H9 (cell line): ENCODE data around the gene TACC2. TPM values are rescaled to one million over a fixed set of nuclear protein-coding genes. Genes with fewer than 3 reads are reported as not detected.

ENCODE experiments used
- DNase-seq: peaks from one replicate; pipeline ENCODE4 v3.0.0-alpha.2; 2017
- H2AFZ ChIP-seq: one replicate; pipeline ENCODE4 v1.6.1; 2013; ENCODE audit warnings: mild to moderate bottlenecking, low read length, control low read depth, moderate library complexity
- H2AK5ac ChIP-seq: 2 replicates; pipeline ENCODE4 v1.6.1; 2013; ENCODE audit warnings: low read length, control low read depth, mixed read lengths; ENCODE audit not compliant: insufficient read length
- H2BK120ac ChIP-seq: one replicate; pipeline ENCODE4 v1.6.1; 2013; ENCODE audit warnings: low read depth, mild to moderate bottlenecking, low read length, control low read depth, inconsistent platforms; ENCODE audit not compliant: poor library complexity, severe bottlenecking
- H2BK12ac ChIP-seq: 2 replicates; pipeline ENCODE4 v1.6.1; 2013; ENCODE audit warnings: low read length, control low read depth, mixed read lengths, low read depth; ENCODE audit not compliant: insufficient read length
- H2BK15ac ChIP-seq: 2 replicates; pipeline ENCODE4 v1.6.1; 2013; ENCODE audit warnings: low read depth, low read length, control low read depth
- H2BK20ac ChIP-seq: one replicate; pipeline ENCODE4 v1.6.1; 2013; ENCODE audit warnings: low read depth, mild to moderate bottlenecking, low read length, control low read depth, inconsistent platforms; ENCODE audit not compliant: poor library complexity, severe bottlenecking
- H2BK5ac ChIP-seq: 2 replicates; pipeline ENCODE4 v1.6.1; 2013; ENCODE audit warnings: low read length, control low read depth, mixed read lengths; ENCODE audit not compliant: insufficient read length
- H3K14ac ChIP-seq: 2 replicates; pipeline ENCODE4 v1.6.1; 2013; ENCODE audit warnings: low read length, control low read depth; ENCODE audit not compliant: insufficient read depth
- H3K18ac ChIP-seq: 2 replicates; pipeline ENCODE4 v1.6.1; 2013; ENCODE audit warnings: low read depth, mild to moderate bottlenecking, mixed read lengths, low read length, control low read depth; ENCODE audit not compliant: insufficient read length
- H3K23ac ChIP-seq: 2 replicates; pipeline ENCODE4 v1.6.1; 2013; ENCODE audit warnings: low read length, control low read depth, mixed read lengths, low read depth; ENCODE audit not compliant: insufficient read length
- H3K23me2 ChIP-seq: 2 replicates; pipeline ENCODE4 v1.6.1; 2013; ENCODE audit warnings: low read depth, mild to moderate bottlenecking, mixed read lengths, low read length, control low read depth; ENCODE audit not compliant: insufficient read length, poor library complexity, severe bottlenecking
- H3K27ac ChIP-seq: 2 replicates; pipeline ENCODE4 v1.5.1; 2013; ENCODE audit warnings: low read length, control low read depth, mixed read lengths, low read depth; ENCODE audit not compliant: insufficient read length
- H3K27me3 ChIP-seq: 2 replicates; pipeline ENCODE4 v1.6.1; 2013; ENCODE audit warnings: low read length, control low read depth, inconsistent platforms; ENCODE audit not compliant: insufficient read depth
- H3K4ac ChIP-seq: 2 replicates; pipeline ENCODE4 v1.6.1; 2013; ENCODE audit warnings: low read depth, mild to moderate bottlenecking, control low read depth, inconsistent platforms, low read length, moderate library complexity
- H3K4me1 ChIP-seq: 2 replicates; pipeline ENCODE4 v1.6.1; 2013; ENCODE audit warnings: low read length, control low read depth, inconsistent platforms; ENCODE audit not compliant: insufficient read depth
- H3K4me2 ChIP-seq: 2 replicates; pipeline ENCODE4 v1.6.1; 2013; ENCODE audit warnings: low read length, control low read depth, mixed read lengths; ENCODE audit not compliant: insufficient read length, insufficient read depth
- H3K56ac ChIP-seq: 2 replicates; pipeline ENCODE4 v1.6.1; 2013; ENCODE audit warnings: low read depth, mild to moderate bottlenecking, mixed read lengths, low read length, control low read depth; ENCODE audit not compliant: insufficient read length
- H3K79me1 ChIP-seq: 2 replicates; pipeline ENCODE4 v1.6.1; 2013; ENCODE audit warnings: low read depth, mild to moderate bottlenecking, moderate library complexity, low read length, control low read depth, inconsistent platforms; ENCODE audit not compliant: insufficient read depth, poor library complexity, severe bottlenecking
- H3K79me2 ChIP-seq: 2 replicates; pipeline ENCODE4 v1.6.1; 2013; ENCODE audit warnings: low read length, control low read depth, inconsistent platforms; ENCODE audit not compliant: insufficient read depth
- H3K9ac ChIP-seq: 2 replicates; pipeline ENCODE4 v1.6.1; 2013; ENCODE audit warnings: low read length, control low read depth, mixed read lengths; ENCODE audit not compliant: insufficient read length; ENCODE audit errors: extremely low read depth
- H3K9me3 ChIP-seq: one replicate; pipeline ENCODE4 v1.6.1; 2013; ENCODE audit warnings: low read depth, low read length, inconsistent platforms; ENCODE audit not compliant: control insufficient read depth
- H3T11ph ChIP-seq: one replicate; pipeline ENCODE4 v1.6.1; 2013; ENCODE audit warnings: mild to moderate bottlenecking, low read length, control low read depth, inconsistent platforms
- H4K20me1 ChIP-seq: one replicate; pipeline ENCODE4 v1.6.1; 2013; ENCODE audit not compliant: control insufficient read depth, insufficient read length, insufficient read depth
- H4K5ac ChIP-seq: 2 replicates; pipeline ENCODE4 v1.6.1; 2013; ENCODE audit warnings: low read depth, mild to moderate bottlenecking, mixed read lengths, low read length, control low read depth; ENCODE audit not compliant: insufficient read length
- H4K8ac ChIP-seq: replicated peaks from 2 replicates; pipeline ENCODE4 v1.6.1; 2013; ENCODE audit warnings: low read length, control low read depth, mixed read lengths, low read depth; ENCODE audit not compliant: insufficient read length
- H4K91ac ChIP-seq: 2 replicates; pipeline ENCODE4 v1.6.1; 2013; ENCODE audit warnings: low read depth, mild to moderate bottlenecking, moderate library complexity, mixed read lengths, low read length, control low read depth; ENCODE audit not compliant: insufficient read length
- H3K27ac Mint-ChIP-seq, 3 experiments: 2 replicates in 2 of 3; 3 replicates in 1 of 3; pipeline ENCODE4 v1.8.0; 2020 to 2021; ENCODE audit warnings: mixed read lengths in 3 of 3, mild to moderate bottlenecking in 1 of 3, moderate library complexity in 1 of 3
- H3K27me3 Mint-ChIP-seq: 2 replicates; pipeline ENCODE4 v1.8.0; 2021; ENCODE audit warnings: low read depth, mild to moderate bottlenecking, moderate library complexity, mixed read lengths
- H3K36me3 Mint-ChIP-seq, 3 experiments: 2 replicates in 2 of 3; 3 replicates in 1 of 3; pipeline ENCODE4 v1.8.0; 2020 to 2021; ENCODE audit warnings: low read depth in 3 of 3, mixed read lengths in 3 of 3; ENCODE audit not compliant: insufficient read depth in 1 of 3
- H3K4me1 Mint-ChIP-seq, 2 experiments: 2 replicates each; pipeline ENCODE4 v1.8.0; 2020; ENCODE audit warnings: mixed read lengths in 2 of 2
- H3K4me3 Mint-ChIP-seq, 2 experiments: 2 replicates in 1 of 2; 3 replicates in 1 of 2; pipeline ENCODE4 v1.8.0; 2020 to 2021; ENCODE audit warnings: mild to moderate bottlenecking in 2 of 2, mixed read lengths in 2 of 2, moderate library complexity in 1 of 2
- H3K9me3 Mint-ChIP-seq, 2 experiments: 2 replicates in 1 of 2; 3 replicates in 1 of 2; pipeline ENCODE4 v1.8.0; 2020; ENCODE audit warnings: mild to moderate bottlenecking in 2 of 2, mixed read lengths in 2 of 2, moderate library complexity in 1 of 2
- WGBS: extraction: QIAGEN DNeasy Blood & Tissue Kit; methylation state at CpG from one replicate; pipeline ENCODE4 v1.1.7; 2013; ENCODE audit warnings: missing lambda C conversion rate, low lambda C conversion rate, mixed read lengths; ENCODE audit not compliant: insufficient read length; ENCODE audit errors: extremely low coverage; 5-methylcytosine and 5-hydroxymethylcytosine counted together
- total RNA-seq: library from RNA; stranded (reverse); gene quantifications from 2 replicates; pipeline ENCODE4 v1.2.1, GENCODE V29; 2021
- TF ChIP-seq, protein P1 (sequence below): fragments of 200-600 bp; sonication (generic); conservative IDR thresholded peaks from 3 replicates; pipeline ENCODE4 v1.8.0; 2021; ENCODE audit warnings: antibody characterized with exemption, mild to moderate bottlenecking

Gene TACC2
- total RNA-seq, 1 experiment from 2014 or later = 58.1 TPM

DNA sequence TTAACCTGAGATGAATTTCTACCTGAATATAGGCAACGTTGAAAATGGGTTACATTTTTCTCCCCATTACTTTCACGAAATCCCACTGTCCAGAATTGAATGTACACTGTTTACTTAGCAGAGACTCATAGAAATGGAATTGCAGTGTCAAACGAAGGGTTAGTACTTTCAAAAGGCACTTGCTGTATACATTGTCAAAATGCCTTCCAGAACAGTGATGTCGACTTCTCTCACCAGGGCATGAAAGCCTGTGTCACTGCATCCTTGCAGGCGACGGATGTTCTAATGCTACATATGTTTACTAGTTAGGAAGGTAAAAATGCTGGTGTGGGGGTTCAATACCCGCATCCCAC, 41.2 kb downstream of the TACC2 start:
- no peaks in the 10 kb centered on the region for H3K36me3 Mint-ChIP-seq
- H3K4ac ChIP-seq = no peak overlapping the region
- H3K9me3 Mint-ChIP-seq = no peaks in the 10 kb centered on the region
- no peaks in the 10 kb centered on the region for H3K4me1 ChIP-seq
- H3K27me3 ChIP-seq = no peaks in the 10 kb centered on the region
- H3K23me2 ChIP-seq = no peaks in the 10 kb centered on the region
- no peak overlapping the region for H3K27ac Mint-ChIP-seq
- no peak overlapping the region for H3K23ac ChIP-seq
- H2BK20ac ChIP-seq = no peak overlapping the region
- H3T11ph ChIP-seq = no peak overlapping the region
- no peaks in the 10 kb centered on the region for H3K9me3 ChIP-seq
- no CpG with 5 or more reads among the region's 7 CpGs for WGBS
- no peak overlapping the region for H3K56ac ChIP-seq
- H3K18ac ChIP-seq = no peak overlapping the region
- no peaks in the 10 kb centered on the region; the same call in none of the 2 replicates for H3K27me3 Mint-ChIP-seq
- no peak overlapping the region for H2BK5ac ChIP-seq
- TF ChIP-seq, protein P1, sequence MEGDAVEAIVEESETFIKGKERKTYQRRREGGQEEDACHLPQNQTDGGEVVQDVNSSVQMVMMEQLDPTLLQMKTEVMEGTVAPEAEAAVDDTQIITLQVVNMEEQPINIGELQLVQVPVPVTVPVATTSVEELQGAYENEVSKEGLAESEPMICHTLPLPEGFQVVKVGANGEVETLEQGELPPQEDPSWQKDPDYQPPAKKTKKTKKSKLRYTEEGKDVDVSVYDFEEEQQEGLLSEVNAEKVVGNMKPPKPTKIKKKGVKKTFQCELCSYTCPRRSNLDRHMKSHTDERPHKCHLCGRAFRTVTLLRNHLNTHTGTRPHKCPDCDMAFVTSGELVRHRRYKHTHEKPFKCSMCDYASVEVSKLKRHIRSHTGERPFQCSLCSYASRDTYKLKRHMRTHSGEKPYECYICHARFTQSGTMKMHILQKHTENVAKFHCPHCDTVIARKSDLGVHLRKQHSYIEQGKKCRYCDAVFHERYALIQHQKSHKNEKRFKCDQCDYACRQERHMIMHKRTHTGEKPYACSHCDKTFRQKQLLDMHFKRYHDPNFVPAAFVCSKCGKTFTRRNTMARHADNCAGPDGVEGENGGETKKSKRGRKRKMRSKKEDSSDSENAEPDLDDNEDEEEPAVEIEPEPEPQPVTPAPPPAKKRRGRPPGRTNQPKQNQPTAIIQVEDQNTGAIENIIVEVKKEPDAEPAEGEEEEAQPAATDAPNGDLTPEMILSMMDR = no peak
- H4K5ac ChIP-seq = no peak overlapping the region
- H3K4me3 Mint-ChIP-seq = no peak overlapping the region
- H2AK5ac ChIP-seq = no peak overlapping the region
- H2AFZ ChIP-seq = no peak overlapping the region
- H3K4me1 Mint-ChIP-seq = peaks cover 3 to 8% of the 10 kb centered on the region in 2 experiments; a peak in 2 of 4 replicates
- no peak overlapping the region for H3K9ac ChIP-seq
- no peaks in the 10 kb centered on the region for H3K79me2 ChIP-seq
- H4K20me1 ChIP-seq = no peaks in the 10 kb centered on the region
- H2BK15ac ChIP-seq = no peak overlapping the region
- H2BK12ac ChIP-seq = no peak overlapping the region
- H4K91ac ChIP-seq = no peak overlapping the region
- no peak overlapping the region for H3K27ac ChIP-seq
- H3K4me2 ChIP-seq = no peak overlapping the region
- DNase-seq = no peak
- H3K14ac ChIP-seq = no peak overlapping the region
- H4K8ac ChIP-seq = no peak overlapping the region
- H3K79me1 ChIP-seq = no peaks in the 10 kb centered on the region
- H2BK120ac ChIP-seq = no peak overlapping the region
